DOHH2 (cell line): ENCODE data around the gene PUM2.

ENCODE experiments used
- EZH2phosphoT487 ChIP-seq: fragments of 200-600 bp; sonication (generic); IDR thresholded peaks from 2 replicates; pipeline ENCODE4 v1.6.1; 2017; ENCODE audit warnings: borderline replicate concordance, mild to moderate bottlenecking, antibody characterized with exemption, low read length, moderate library complexity, mixed read lengths
- TF ChIP-seq, protein P1 (sequence below): fragments of 200-600 bp; sonication (generic); IDR thresholded peaks from one replicate; pipeline ENCODE4 v1.5.1; 2014; ENCODE audit warnings: antibody characterized with exemption, mild to moderate bottlenecking, low read depth, low read length; ENCODE audit not compliant: poor library complexity, severe bottlenecking

DNA sequence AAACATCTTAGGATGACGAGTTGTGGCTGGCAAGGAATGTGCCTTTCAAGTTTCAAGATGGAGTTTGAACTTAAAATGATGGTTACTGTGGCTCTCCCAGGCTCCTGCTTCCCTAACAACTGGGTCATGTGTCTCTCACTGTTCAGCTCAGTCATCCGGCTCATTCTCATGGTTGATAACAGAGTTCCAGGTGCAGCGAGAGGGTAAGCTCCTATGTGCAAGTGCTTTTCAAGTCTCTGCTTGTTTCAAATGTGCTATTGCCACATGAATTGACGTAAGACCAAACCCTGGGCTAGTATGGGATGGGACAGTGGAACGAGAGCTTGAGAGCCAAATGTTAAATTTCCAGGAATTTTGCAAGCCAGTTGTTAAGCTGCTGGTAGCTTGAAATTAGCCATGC lies 19.5 kb upstream of the PUM2 start:
- TF ChIP-seq, protein P1, sequence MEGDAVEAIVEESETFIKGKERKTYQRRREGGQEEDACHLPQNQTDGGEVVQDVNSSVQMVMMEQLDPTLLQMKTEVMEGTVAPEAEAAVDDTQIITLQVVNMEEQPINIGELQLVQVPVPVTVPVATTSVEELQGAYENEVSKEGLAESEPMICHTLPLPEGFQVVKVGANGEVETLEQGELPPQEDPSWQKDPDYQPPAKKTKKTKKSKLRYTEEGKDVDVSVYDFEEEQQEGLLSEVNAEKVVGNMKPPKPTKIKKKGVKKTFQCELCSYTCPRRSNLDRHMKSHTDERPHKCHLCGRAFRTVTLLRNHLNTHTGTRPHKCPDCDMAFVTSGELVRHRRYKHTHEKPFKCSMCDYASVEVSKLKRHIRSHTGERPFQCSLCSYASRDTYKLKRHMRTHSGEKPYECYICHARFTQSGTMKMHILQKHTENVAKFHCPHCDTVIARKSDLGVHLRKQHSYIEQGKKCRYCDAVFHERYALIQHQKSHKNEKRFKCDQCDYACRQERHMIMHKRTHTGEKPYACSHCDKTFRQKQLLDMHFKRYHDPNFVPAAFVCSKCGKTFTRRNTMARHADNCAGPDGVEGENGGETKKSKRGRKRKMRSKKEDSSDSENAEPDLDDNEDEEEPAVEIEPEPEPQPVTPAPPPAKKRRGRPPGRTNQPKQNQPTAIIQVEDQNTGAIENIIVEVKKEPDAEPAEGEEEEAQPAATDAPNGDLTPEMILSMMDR: no peak
- no peak for TF ChIP-seq EZH2phosphoT487
